GM23338 (cell line): ENCODE results near the gene ACTG2. TPM values are rescaled to one million over a fixed set of nuclear protein-coding genes. Genes with fewer than 3 reads are reported as not detected.

Experiments used
- ATAC-seq: fragments of 200-7000 bp; cut with Tn5 transposase; 3 replicates; pipeline ENCODE4 v1.9.1; 2020
- DNase-seq: peaks from one replicate; pipeline ENCODE4 v3.0.0-alpha.2; 2015; ENCODE audit warnings: low spot score
- H2AFZ ChIP-seq: fragments of 200-600 bp; sonication (generic); 2 replicates; pipeline ENCODE4 v1.8.0; 2016; ENCODE audit warnings: antibody characterized with exemption, mild to moderate bottlenecking, moderate library complexity
- H3F3A ChIP-seq: fragments of 200-600 bp; sonication (generic); replicated peaks from 2 replicates; pipeline ENCODE4 v1.8.0; 2017; ENCODE audit warnings: antibody characterized with exemption, mixed run types, low read depth
- H3K27ac ChIP-seq: fragments of 200-600 bp; sonication (generic); 2 replicates; pipeline ENCODE4 v1.6.1; 2016; ENCODE audit warnings: low read depth
- H3K27me3 ChIP-seq: fragments of 200-600 bp; sonication (generic); 2 replicates; pipeline ENCODE4 v1.8.0; 2016; ENCODE audit warnings: mild to moderate bottlenecking, mixed run types, moderate library complexity; ENCODE audit not compliant: insufficient read depth
- H3K36me3 ChIP-seq: fragments of 200-600 bp; sonication (generic); 2 replicates; pipeline ENCODE4 v1.8.0; 2016; ENCODE audit warnings: mild to moderate bottlenecking; ENCODE audit not compliant: insufficient read depth
- H3K4me1 ChIP-seq: fragments of 200-600 bp; sonication (generic); 2 replicates; pipeline ENCODE4 v1.8.0; 2016; ENCODE audit warnings: mild to moderate bottlenecking, moderate library complexity; ENCODE audit not compliant: insufficient read depth
- H3K4me2 ChIP-seq: fragments of 200-600 bp; sonication (generic); 2 replicates; pipeline ENCODE4 v1.7.1; 2017; ENCODE audit warnings: mixed run types
- H3K4me3 ChIP-seq: fragments of 200-600 bp; sonication (generic); 2 replicates; pipeline ENCODE4 v1.6.1; 2016; ENCODE audit warnings: mixed run types
- H3K79me2 ChIP-seq: fragments of 200-600 bp; sonication (generic); replicated peaks from 2 replicates; pipeline ENCODE4 v1.8.0; 2017; ENCODE audit warnings: mild to moderate bottlenecking; ENCODE audit not compliant: insufficient read depth
- H3K9me2 ChIP-seq: fragments of 200-600 bp; sonication (generic); 2 replicates; pipeline ENCODE4 v1.8.0; 2017; ENCODE audit not compliant: insufficient read depth
- H4K20me1 ChIP-seq: fragments of 200-600 bp; sonication (generic); replicated peaks from 2 replicates; pipeline ENCODE4 v1.8.0; 2017; ENCODE audit warnings: mild to moderate bottlenecking; ENCODE audit not compliant: insufficient read depth
- H3K27ac Mint-ChIP-seq: 2 replicates; pipeline ENCODE4 v1.8.0; 2020; ENCODE audit warnings: inconsistent platforms, mild to moderate bottlenecking, moderate library complexity, mixed read lengths
- H3K27me3 Mint-ChIP-seq: 3 replicates; pipeline ENCODE4 v1.8.0; 2022; ENCODE audit warnings: low read depth, mild to moderate bottlenecking, moderate library complexity, mixed read lengths, inconsistent platforms; ENCODE audit not compliant: insufficient read depth, poor library complexity
- H3K36me3 Mint-ChIP-seq: 3 replicates; pipeline ENCODE4 v1.8.0; 2021; ENCODE audit warnings: low read depth, mild to moderate bottlenecking, inconsistent platforms, moderate library complexity, mixed read lengths
- H3K4me1 Mint-ChIP-seq: 3 replicates; pipeline ENCODE4 v1.8.0; 2020; ENCODE audit warnings: mild to moderate bottlenecking, inconsistent platforms, mixed read lengths
- H3K4me3 Mint-ChIP-seq: 3 replicates; pipeline ENCODE4 v1.8.0; 2021; ENCODE audit warnings: moderate library complexity, mild to moderate bottlenecking, inconsistent platforms, mixed read lengths
- H3K9me3 Mint-ChIP-seq: 3 replicates; pipeline ENCODE4 v1.8.0; 2020; ENCODE audit warnings: moderate library complexity, mild to moderate bottlenecking, inconsistent platforms, mixed read lengths
- CREB1 ChIP-seq: fragments of 250-450 bp; sonication (Bioruptor Pico); IDR thresholded peaks from 2 replicates; pipeline ENCODE4 v1.5.0; 2020; ENCODE audit warnings: low read depth, mild to moderate bottlenecking, moderate library complexity
- CTCF ChIP-seq, 2 experiments: fragments of 200-600 bp in 1 of 2; sonication (generic) in 1 of 2; conservative IDR thresholded peaks; 2 replicates each; pipeline versions ENCODE4 v1.5.1 to v1.6.1; 2016 to 2017; ENCODE audit warnings: antibody characterized with exemption in 2 of 2, low read depth in 2 of 2, mild to moderate bottlenecking in 2 of 2, moderate library complexity in 1 of 2
- EZH2 ChIP-seq: fragments of 200-600 bp; sonication (generic); IDR thresholded peaks from one replicate; pipeline ENCODE4 v1.8.0; 2017; ENCODE audit warnings: antibody characterized with exemption, mild to moderate bottlenecking, low read depth; ENCODE audit not compliant: unreplicated experiment
- EZH2phosphoT487 ChIP-seq: fragments of 200-600 bp; sonication (generic); IDR thresholded peaks from one replicate; pipeline ENCODE4 v1.8.1; 2018; ENCODE audit warnings: antibody characterized with exemption; ENCODE audit not compliant: unreplicated experiment
- NANOG ChIP-seq: IDR thresholded peaks from 2 replicates; pipeline ENCODE4 v1.6.1; 2016; ENCODE audit warnings: antibody characterized with exemption, borderline replicate concordance
- POLR2AphosphoS5 ChIP-seq: IDR thresholded peaks from 2 replicates; pipeline ENCODE4 v1.6.1; 2016; ENCODE audit warnings: antibody characterized with exemption, low read depth
- REST ChIP-seq: IDR thresholded peaks from one replicate; pipeline ENCODE4 v1.6.1; 2018; ENCODE audit warnings: antibody characterized with exemption; ENCODE audit not compliant: unreplicated experiment
- STAT1 ChIP-seq: IDR thresholded peaks from one replicate; pipeline ENCODE4 v1.6.1; 2016; ENCODE audit warnings: antibody characterized with exemption; ENCODE audit not compliant: unreplicated experiment
- ZNF114 ChIP-seq: fragments of 250-450 bp; sonication (Bioruptor Pico); IDR thresholded peaks from 2 replicates; pipeline ENCODE4 v1.5.0; 2020; ENCODE audit warnings: mild to moderate bottlenecking, moderate library complexity
- ZNF331 ChIP-seq: fragments of 250-450 bp; sonication (Bioruptor Pico); IDR thresholded peaks from 2 replicates; pipeline ENCODE4 v1.5.0; 2020; ENCODE audit warnings: low read depth, mild to moderate bottlenecking, moderate library complexity
- ZNF462 ChIP-seq: fragments of 250-450 bp; sonication (Bioruptor Pico); IDR thresholded peaks from 2 replicates; pipeline ENCODE4 v1.5.0; 2020; ENCODE audit warnings: mild to moderate bottlenecking, moderate library complexity
- polyA plus RNA-seq: library from polyadenylated mRNA; unstranded; fragments of >200 nt; fragmentation: Nextera tagmentation; extraction: Ambion mirVana; gene quantifications from 2 replicates; pipeline ENCODE4 v1.2.1, GENCODE V29; 2016
- total RNA-seq: library from RNA; depleted of rRNA; stranded (reverse); fragments of >200 nt; shearing (Covaris generic); gene quantifications from 2 replicates; pipeline ENCODE4 v1.2.3, GENCODE V29; 2014
- TF ChIP-seq, protein P1 (sequence below): IDR thresholded peaks from 2 replicates; pipeline ENCODE4 v1.6.1; 2016; ENCODE audit warnings: antibody characterized with exemption

Gene ACTG2
- total and polyA plus RNA-seq, 2 experiments from 2014 or later: 8.0 to 8.5 TPM

GRCh38 chr2:73937899-73938298 lies 45.1 kb downstream of the ACTG2 start:
- Mint-ChIP-seq H3K36me3 (peaks cover 11% of the 10 kb centered on the region), H3K9me3 (no peaks in the 10 kb centered on the region), H3K4me3 (no peak overlapping the region), H3K27ac (no peak overlapping the region), H3K27me3 (no peaks in the 10 kb centered on the region), H3K4me1 (no peaks in the 10 kb centered on the region)
- no peak for ATAC-seq
- no peak for DNase-seq
- TF ChIP-seq EZH2phosphoT487 (no peak), ZNF114 (no peak), EZH2 (no peak), REST (no peak), ZNF462 (CRISPR knock-in tag) (no peak), CREB1 (CRISPR knock-in tag) (no peak), NANOG (no peak), STAT1 (no peak), POLR2AphosphoS5 (no peak), ZNF331 (CRISPR knock-in tag) (no peak), CTCF (conservative IDR thresholded peaks at IDR 0.05; ENCODE audit: low read depth in 2 of 2) (no peak)
- TF ChIP-seq, protein P1, sequence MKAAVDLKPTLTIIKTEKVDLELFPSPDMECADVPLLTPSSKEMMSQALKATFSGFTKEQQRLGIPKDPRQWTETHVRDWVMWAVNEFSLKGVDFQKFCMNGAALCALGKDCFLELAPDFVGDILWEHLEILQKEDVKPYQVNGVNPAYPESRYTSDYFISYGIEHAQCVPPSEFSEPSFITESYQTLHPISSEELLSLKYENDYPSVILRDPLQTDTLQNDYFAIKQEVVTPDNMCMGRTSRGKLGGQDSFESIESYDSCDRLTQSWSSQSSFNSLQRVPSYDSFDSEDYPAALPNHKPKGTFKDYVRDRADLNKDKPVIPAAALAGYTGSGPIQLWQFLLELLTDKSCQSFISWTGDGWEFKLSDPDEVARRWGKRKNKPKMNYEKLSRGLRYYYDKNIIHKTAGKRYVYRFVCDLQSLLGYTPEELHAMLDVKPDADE: no peak
- Histone ChIP-seq H4K20me1 (peaks cover 47% of the 10 kb centered on the region), H3K79me2 (peaks cover 100% of the 10 kb centered on the region), H3K36me3 (peaks cover 3% of the 10 kb centered on the region; the same call in 1 of the 2 replicates), H3K27me3 (no peaks in the 10 kb centered on the region), H3K27ac (0 out of 2 replicates have a peak overlapping the region, but pooled peaks have one; percentile 26), H3K4me1 (no peaks in the 10 kb centered on the region), H3K4me3 (no peak overlapping the region), H3F3A (0 out of 2 replicates have a peak, but pooled peaks cover 3% of the 10 kb centered on the region), H3K4me2 (no peak overlapping the region), H3K9me2 (no peaks in the 10 kb centered on the region), H2AFZ (no peak overlapping the region)
